Lower leg skin (tissue), 4 donors: ENCODE measurements around the gene NOC4L. TPM values are rescaled to one million over a fixed set of nuclear protein-coding genes. Genes with fewer than 3 reads are reported as not detected.

Experiments
- DNase-seq, 2 donors: peaks; one replicate each; pipeline ENCODE4 v3.0.0-alpha.2; 2019; ENCODE audit warnings: low spot score in 2 of 2
- H3K4me3 ChIP-seq: fragments of 200-600 bp; sonication (generic); 2 replicates; pipeline ENCODE4 v1.5.1; 2017; ENCODE audit warnings: mild to moderate bottlenecking, low read depth; ENCODE audit not compliant: poor library complexity, severe bottlenecking
- CTCF ChIP-seq, 3 donors: fragments of 450-650 bp; IDR thresholded peaks; one replicate each; pipeline ENCODE4 v1.5.1; 2016; ENCODE audit warnings: antibody characterized with exemption in 3 of 3, mild to moderate bottlenecking in 3 of 3, moderate library complexity in 2 of 3
- POLR2A ChIP-seq, 2 donors: fragments of 450-650 bp; IDR thresholded peaks; one replicate each; pipeline ENCODE4 v1.6.1; 2016 to 2017; ENCODE audit warnings: antibody characterized with exemption in 2 of 2, mild to moderate bottlenecking in 1 of 2, moderate library complexity in 1 of 2
- WGBS, 2 donors: methylation state at CpG; one replicate each; pipeline ENCODE4 v1.1.5; 2018; 5-methylcytosine and 5-hydroxymethylcytosine counted together
- intact Hi-C: fragments of 100-400 bp; cut with DNase I; formaldehyde crosslinking; loops from one replicate; pipeline ENCODE4 v1.15.0; 2023; ENCODE audit warnings: low total_unique reads
- total RNA-seq, 4 donors: library from RNA; depleted of rRNA; stranded (reverse); fragments of >200 nt; gene quantifications; one replicate each; pipeline ENCODE4 v1.1.0, GENCODE V29; 2016

The NOC4L gene
- total RNA-seq, 4 donors from 2014 or later: 7.3 to 17.7 (median 14.1) TPM

- no peak overlapping the region for H3K4me3 ChIP-seq
- 98 to 99% methylated on average over 12 of the region's 12 CpGs for WGBS, 2 donors
- intact Hi-C loops: no loop called here
- TF ChIP-seq CTCF (IDR thresholded peaks at IDR 0.05) (no peak), POLR2A (IDR thresholded peaks at IDR 0.05) (no peak)
- no peak for DNase-seq
Measured at GRCh38 chr12:132125736-132126135, 18.5 kb upstream of the NOC4L start.

GRCh38 chr12:132127041-132127440 is 17.2 kb upstream of the NOC4L start:
- TF ChIP-seq POLR2A (IDR thresholded peaks at IDR 0.05) (no peak), CTCF (IDR thresholded peaks at IDR 0.05) (no peak)
- intact Hi-C loops: no loop called here
- H3K4me3 ChIP-seq: no peak overlapping the region
- 96 to 97% methylated on average over 8 of the region's 8 CpGs for WGBS, 2 donors
- no peak for DNase-seq

GRCh38 chr12:132129007-132129406 is 15.2 kb upstream of the NOC4L start:
- WGBS, 2 donors: 97 to 100% methylated on average over 3 of the region's 3 CpGs
- intact Hi-C loops: no loop called here
- H3K4me3 ChIP-seq: no peak overlapping the region
- TF ChIP-seq CTCF (IDR thresholded peaks at IDR 0.05) (no peak), POLR2A (IDR thresholded peaks at IDR 0.05) (no peak)
- no peak for DNase-seq

- 92 to 98% methylated on average over 14 of the region's 14 CpGs for WGBS, 2 donors
- no peak for TF ChIP-seq POLR2A (IDR thresholded peaks at IDR 0.05)
- TF ChIP-seq CTCF (IDR thresholded peaks at IDR 0.05): no peak
- DNase-seq: no peak
- intact Hi-C loops: no loop called here
- no peak overlapping the region for H3K4me3 ChIP-seq
Measured at GRCh38 chr12:132130690-132131089, 13.6 kb upstream of the NOC4L start.

- DNase-seq: no peak
- 96 to 97% methylated on average over 14 of the region's 14 CpGs for WGBS, 2 donors
- intact Hi-C loops: no loop called here
- TF ChIP-seq CTCF (IDR thresholded peaks at IDR 0.05): no peak
- TF ChIP-seq POLR2A (IDR thresholded peaks at IDR 0.05): no peak
- no peak overlapping the region for H3K4me3 ChIP-seq
Measured at GRCh38 chr12:132131229-132131628, 13.0 kb upstream of the NOC4L start.

GRCh38 chr12:132131952-132132351 is 12.3 kb upstream of the NOC4L start:
- no peak overlapping the region for H3K4me3 ChIP-seq
- TF ChIP-seq POLR2A (IDR thresholded peaks at IDR 0.05): no peak
- no peak for TF ChIP-seq CTCF (IDR thresholded peaks at IDR 0.05)
- intact Hi-C loops: no loop called here
- WGBS, 2 donors: 87 to 90% methylated on average over 12 to 14 of the region's 14 CpGs
- no peak for DNase-seq
